ENCODE data around the gene PRDM2.

PRDM2 gene

DNA sequence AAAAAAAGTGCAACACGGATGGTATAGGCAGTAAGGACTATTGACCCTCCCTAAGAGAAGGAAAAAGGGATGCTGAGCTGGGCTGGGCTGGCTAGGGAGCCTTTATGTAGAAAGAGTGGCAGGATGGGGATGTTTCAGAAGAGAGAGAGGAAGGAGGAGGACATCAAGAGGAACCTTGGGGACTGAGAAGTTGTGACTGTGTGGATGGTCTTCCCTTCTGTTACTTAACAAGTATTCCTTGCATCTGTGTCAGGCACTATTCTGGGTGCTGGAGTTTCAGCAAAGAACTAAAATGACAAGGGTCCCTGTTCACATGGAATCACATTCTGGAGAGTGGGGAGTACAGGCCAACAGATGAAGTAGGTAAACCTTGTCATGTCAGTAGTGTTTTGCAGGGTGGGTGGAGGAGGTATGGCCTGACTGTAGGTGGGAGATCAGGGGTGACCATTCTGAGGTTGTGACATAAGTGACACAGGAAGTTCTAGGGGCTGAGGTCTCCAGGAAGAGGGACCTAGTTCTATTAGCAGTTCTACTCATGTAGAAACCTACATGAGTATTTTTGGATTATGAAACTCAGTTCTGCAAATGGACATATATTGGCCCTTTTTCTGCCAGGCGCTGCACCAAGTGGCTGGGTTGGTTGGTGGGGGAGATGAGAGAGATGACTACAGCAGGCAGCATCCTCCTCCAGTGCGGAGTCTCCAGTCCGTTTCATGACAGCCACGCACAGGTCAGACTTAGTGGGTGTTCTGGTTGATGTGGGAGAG lies 53.8 kb downstream of the PRDM2 start:
- TF ChIP-seq, protein P1, sequence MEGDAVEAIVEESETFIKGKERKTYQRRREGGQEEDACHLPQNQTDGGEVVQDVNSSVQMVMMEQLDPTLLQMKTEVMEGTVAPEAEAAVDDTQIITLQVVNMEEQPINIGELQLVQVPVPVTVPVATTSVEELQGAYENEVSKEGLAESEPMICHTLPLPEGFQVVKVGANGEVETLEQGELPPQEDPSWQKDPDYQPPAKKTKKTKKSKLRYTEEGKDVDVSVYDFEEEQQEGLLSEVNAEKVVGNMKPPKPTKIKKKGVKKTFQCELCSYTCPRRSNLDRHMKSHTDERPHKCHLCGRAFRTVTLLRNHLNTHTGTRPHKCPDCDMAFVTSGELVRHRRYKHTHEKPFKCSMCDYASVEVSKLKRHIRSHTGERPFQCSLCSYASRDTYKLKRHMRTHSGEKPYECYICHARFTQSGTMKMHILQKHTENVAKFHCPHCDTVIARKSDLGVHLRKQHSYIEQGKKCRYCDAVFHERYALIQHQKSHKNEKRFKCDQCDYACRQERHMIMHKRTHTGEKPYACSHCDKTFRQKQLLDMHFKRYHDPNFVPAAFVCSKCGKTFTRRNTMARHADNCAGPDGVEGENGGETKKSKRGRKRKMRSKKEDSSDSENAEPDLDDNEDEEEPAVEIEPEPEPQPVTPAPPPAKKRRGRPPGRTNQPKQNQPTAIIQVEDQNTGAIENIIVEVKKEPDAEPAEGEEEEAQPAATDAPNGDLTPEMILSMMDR (IDR thresholded peaks at IDR 0.05; ENCODE audit: low read depth, low read length): no peak
- H3K27me3 ChIP-seq: no peaks in the 10 kb centered on the region
- no peak overlapping the region for H3K4me3 ChIP-seq (ENCODE audit: low read depth, low read length)
- H3K9me3 ChIP-seq: no peaks in the 10 kb centered on the region
- no peaks in the 10 kb centered on the region for H3K36me3 ChIP-seq
- no peaks in the 10 kb centered on the region for H3K4me1 ChIP-seq
- no peak for DNase-seq

DNA sequence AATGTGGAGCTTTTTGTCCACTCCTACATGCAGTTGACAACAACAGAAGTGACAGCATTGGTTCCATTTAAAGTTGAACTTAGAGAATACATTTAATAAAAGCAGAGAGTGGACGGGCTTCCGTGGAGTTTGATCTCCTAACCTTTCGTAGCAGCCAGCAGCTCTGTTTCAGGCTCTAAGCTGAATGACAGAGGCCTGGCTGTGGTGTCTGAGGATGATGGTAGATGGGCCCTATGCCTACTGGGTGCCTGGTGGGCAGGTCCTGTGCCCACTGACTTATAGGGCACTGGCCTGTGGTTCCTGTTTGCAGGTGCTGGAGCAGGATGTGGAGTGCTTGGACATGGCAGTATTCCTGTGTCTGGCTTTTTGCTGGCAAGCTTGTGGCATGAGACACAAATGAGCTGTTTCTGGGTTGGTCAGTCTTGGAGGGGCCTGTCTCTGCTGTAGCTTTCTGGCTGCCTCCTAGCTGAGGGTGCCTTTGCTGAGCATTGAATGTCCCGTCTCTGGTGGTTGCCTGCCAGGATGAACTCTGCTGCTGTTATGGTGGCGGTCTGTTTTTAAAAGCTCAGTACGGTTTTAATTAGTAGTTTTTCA lies 54.6 kb downstream of the PRDM2 start:
- no peaks in the 10 kb centered on the region for H3K27me3 ChIP-seq
- no peaks in the 10 kb centered on the region for H3K4me1 ChIP-seq
- TF ChIP-seq, protein P1 (IDR thresholded peaks at IDR 0.05; ENCODE audit: low read depth, low read length): no peak
- H3K4me3 ChIP-seq (ENCODE audit: low read depth, low read length): no peak overlapping the region
- no peaks in the 10 kb centered on the region for H3K36me3 ChIP-seq
- no peaks in the 10 kb centered on the region for H3K9me3 ChIP-seq
- DNase-seq: peak; percentile 8

DNA sequence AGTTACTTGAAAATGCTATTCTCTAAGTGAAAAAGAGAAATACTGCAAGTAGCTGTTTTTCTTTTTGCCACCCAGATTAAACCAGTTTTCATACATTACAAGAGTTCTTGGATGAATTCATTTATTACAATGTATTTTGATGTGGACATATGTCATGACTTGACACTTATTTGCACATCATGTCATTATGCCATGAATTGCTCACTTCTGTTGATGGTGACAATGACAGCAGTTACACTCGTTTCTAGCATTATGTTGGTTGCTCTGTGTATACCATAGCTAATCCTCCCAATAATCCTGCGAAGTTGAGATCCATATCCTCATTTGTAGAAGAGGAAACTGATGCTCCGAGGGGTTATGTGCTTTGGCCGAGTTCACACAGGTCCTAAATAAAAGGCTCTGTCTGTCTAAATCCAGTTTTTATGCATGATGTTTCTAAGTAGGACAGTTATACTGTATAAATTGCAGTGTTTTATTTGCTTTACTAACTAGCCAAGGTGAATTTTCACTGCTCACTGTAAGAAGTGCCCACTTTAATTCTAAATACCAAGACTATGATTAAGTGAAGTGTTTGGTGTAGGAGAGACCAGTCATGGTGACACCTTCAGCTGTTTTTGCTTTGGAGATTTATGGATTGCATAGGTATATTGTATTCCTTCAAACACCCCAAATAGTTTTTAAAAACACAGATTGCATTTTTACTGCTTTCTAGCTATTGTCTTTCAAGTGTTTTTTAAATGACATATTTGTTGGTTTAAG lies 56.7 kb downstream of the PRDM2 start:
- H3K4me1 ChIP-seq: no peaks in the 10 kb centered on the region
- TF ChIP-seq, protein P1 (IDR thresholded peaks at IDR 0.05; ENCODE audit: low read depth, low read length): no peak
- H3K9me3 ChIP-seq: no peaks in the 10 kb centered on the region
- no peaks in the 10 kb centered on the region for H3K27me3 ChIP-seq
- H3K36me3 ChIP-seq: no peaks in the 10 kb centered on the region
- DNase-seq: no peak
- no peak overlapping the region for H3K4me3 ChIP-seq (ENCODE audit: low read depth, low read length)

DNA sequence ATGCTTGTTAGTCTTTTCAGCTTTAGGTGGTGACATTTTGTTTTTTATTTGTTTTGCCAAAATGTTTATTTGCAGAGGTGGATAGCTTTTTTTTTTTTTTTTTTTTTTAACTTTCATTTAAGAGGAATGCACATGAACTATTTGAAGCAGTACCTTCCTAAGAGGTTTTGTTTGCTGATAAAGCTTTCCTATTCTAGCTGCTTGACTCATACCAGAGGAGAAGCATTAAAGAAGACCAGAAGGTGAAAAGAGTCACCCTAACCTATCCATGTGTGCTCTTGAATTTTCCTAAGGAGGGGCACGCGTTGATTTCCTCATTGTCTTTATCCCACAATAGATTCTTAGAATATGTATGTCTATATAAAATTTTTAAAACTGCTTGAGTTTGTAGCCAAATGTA lies 57.7 kb downstream of the PRDM2 start:
- Histone ChIP-seq H3K27me3 (no peaks in the 10 kb centered on the region), H3K4me3 (ENCODE audit: low read depth, low read length) (no peak overlapping the region), H3K9me3 (no peaks in the 10 kb centered on the region), H3K4me1 (no peaks in the 10 kb centered on the region), H3K36me3 (no peaks in the 10 kb centered on the region)
- TF ChIP-seq, protein P1 (IDR thresholded peaks at IDR 0.05; ENCODE audit: low read depth, low read length): no peak
- DNase-seq: no peak

DNA sequence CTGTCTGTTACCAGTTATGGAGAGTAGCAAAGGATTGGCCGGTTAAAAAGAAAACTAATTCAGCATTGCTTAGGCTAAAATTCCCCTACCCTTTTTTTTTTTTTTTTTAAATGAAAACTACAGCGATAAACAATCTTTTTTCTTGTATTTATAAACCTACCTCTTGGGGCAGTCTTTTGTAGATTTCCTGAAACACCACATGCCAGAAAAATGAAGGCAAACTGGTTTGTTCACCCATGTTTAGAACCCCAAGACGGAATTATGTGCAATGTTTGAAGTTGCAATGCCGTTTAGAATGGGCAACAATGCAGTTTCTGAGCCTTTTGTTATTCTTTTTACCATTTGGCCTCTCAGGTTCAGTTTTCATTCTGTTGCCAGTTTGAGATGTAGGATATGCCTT lies 59.1 kb downstream of the PRDM2 start:
- Histone ChIP-seq H3K4me3 (ENCODE audit: low read depth, low read length) (no peak overlapping the region), H3K36me3 (no peaks in the 10 kb centered on the region), H3K27me3 (no peaks in the 10 kb centered on the region), H3K4me1 (no peaks in the 10 kb centered on the region), H3K9me3 (no peaks in the 10 kb centered on the region)
- no peak for DNase-seq
- TF ChIP-seq, protein P1 (IDR thresholded peaks at IDR 0.05; ENCODE audit: low read depth, low read length): no peak

All from BE2C (cell line).